Neural cell (in vitro differentiated cells): Measurements from ENCODE around the gene CFDP1. TPM values are rescaled to one million over a fixed set of nuclear protein-coding genes. Genes with fewer than 3 reads are reported as not detected.

Source experiments
- H2AFZ ChIP-seq: fragments of 200-600, 300-800 bp; sonication (generic), shearing (Covaris generic); 2 replicates; pipeline ENCODE4 v1.6.0; 2014; ENCODE audit warnings: low read depth, mild to moderate bottlenecking, antibody characterized with exemption, low read length, moderate library complexity
- H3F3A ChIP-seq: fragments of 200-600 bp; shearing (Covaris generic); 2 replicates; pipeline ENCODE4 v1.6.1; 2016; ENCODE audit warnings: mild to moderate bottlenecking, moderate library complexity, mixed read lengths, antibody characterized with exemption, low read length; ENCODE audit not compliant: insufficient read depth, poor library complexity, severe bottlenecking
- H3K27ac ChIP-seq: fragments of 200-600, 300-800 bp; sonication (generic), shearing (Covaris generic); 2 replicates; pipeline ENCODE4 v1.5.1; 2014; ENCODE audit warnings: mild to moderate bottlenecking, low read length, moderate library complexity
- H3K27me3 ChIP-seq: fragments of 300-800, 200-600 bp; sonication (generic), shearing (Covaris generic); 2 replicates; pipeline ENCODE4 v1.6.0; 2014; ENCODE audit warnings: mild to moderate bottlenecking, low read depth, low read length, moderate library complexity; ENCODE audit not compliant: insufficient read depth
- H3K36me3 ChIP-seq: fragments of 300-800, 200-600 bp; sonication (generic), shearing (Covaris generic); 2 replicates; pipeline ENCODE4 v1.5.1; 2014; ENCODE audit warnings: mild to moderate bottlenecking, antibody characterized with exemption, low read length, moderate library complexity; ENCODE audit not compliant: insufficient read depth
- H3K4me2 ChIP-seq: fragments of 300-800, 200-600 bp; sonication (generic), shearing (Covaris generic); 2 replicates; pipeline ENCODE4 v1.6.0; 2014; ENCODE audit warnings: mild to moderate bottlenecking, low read length
- H3K4me3 ChIP-seq: fragments of 300-800, 200-600 bp; sonication (generic), shearing (Covaris generic); 2 replicates; pipeline ENCODE4 v1.5.1; 2014; ENCODE audit warnings: mild to moderate bottlenecking, low read length, moderate library complexity
- H3K79me2 ChIP-seq: fragments of 200-600 bp; shearing (Covaris generic); replicated peaks from 2 replicates; pipeline ENCODE4 v1.6.0; 2014; ENCODE audit warnings: mild to moderate bottlenecking, low read length, moderate library complexity; ENCODE audit not compliant: insufficient read depth
- H3K9ac ChIP-seq: fragments of 300-800, 200-600 bp; sonication (generic), shearing (Covaris generic); 2 replicates; pipeline ENCODE4 v1.6.1; 2016; ENCODE audit warnings: mild to moderate bottlenecking, low read length, mixed read lengths
- H3K9me2 ChIP-seq: fragments of 200-600 bp; shearing (Covaris generic); 2 replicates; pipeline ENCODE4 v1.6.1; 2016; ENCODE audit warnings: mild to moderate bottlenecking, low read length, mixed read lengths; ENCODE audit not compliant: insufficient read depth
- H3K9me3 ChIP-seq: fragments of 200-600, 300-800 bp; sonication (generic), shearing (Covaris generic); 2 replicates; pipeline ENCODE4 v1.6.1; 2016; ENCODE audit warnings: mild to moderate bottlenecking, mixed run types, low read length, moderate library complexity, mixed read lengths
- H4K20me1 ChIP-seq: fragments of 200-600 bp; shearing (Covaris generic); 2 replicates; pipeline ENCODE4 v1.6.1; 2016; ENCODE audit warnings: mild to moderate bottlenecking, mixed run types; ENCODE audit not compliant: insufficient read depth
- CTCF ChIP-seq: fragments of 450-650 bp; IDR thresholded peaks from 2 replicates; pipeline ENCODE4 v1.5.1; 2014; ENCODE audit warnings: antibody characterized with exemption, mild to moderate bottlenecking, moderate library complexity; ENCODE audit not compliant: poor library complexity, severe bottlenecking
- EP300 ChIP-seq: fragments of 450-650 bp; conservative IDR thresholded peaks from 2 replicates; pipeline ENCODE4 v1.6.1; 2014; ENCODE audit warnings: antibody characterized with exemption, mild to moderate bottlenecking, moderate library complexity; ENCODE audit not compliant: poor library complexity, severe bottlenecking
- EZH2 ChIP-seq: fragments of 200-600, 300-800 bp; shearing (Covaris generic), sonication (generic); IDR thresholded peaks from 2 replicates; pipeline ENCODE4 v1.6.1; 2014; ENCODE audit warnings: antibody characterized with exemption, low read length, borderline replicate concordance, mild to moderate bottlenecking; ENCODE audit not compliant: insufficient read depth, poor library complexity, severe bottlenecking
- MXI1 ChIP-seq: fragments of 450-650 bp; conservative IDR thresholded peaks from 2 replicates; pipeline ENCODE4 v1.6.1; 2014; ENCODE audit warnings: antibody characterized with exemption, mild to moderate bottlenecking; ENCODE audit not compliant: poor library complexity, severe bottlenecking
- POLR2AphosphoS5 ChIP-seq: IDR thresholded peaks from 2 replicates; pipeline ENCODE4 v1.6.1; 2012
- RAD21 ChIP-seq: fragments of 450-650 bp; conservative IDR thresholded peaks from 2 replicates; pipeline ENCODE4 v1.6.1; 2014; ENCODE audit warnings: antibody characterized with exemption, mild to moderate bottlenecking, moderate library complexity
- REST ChIP-seq: IDR thresholded peaks from 2 replicates; pipeline ENCODE4 v1.6.1; 2012; ENCODE audit warnings: borderline replicate concordance
- SMC3 ChIP-seq: fragments of 450-650 bp; conservative IDR thresholded peaks from 2 replicates; pipeline ENCODE4 v1.6.1; 2014; ENCODE audit warnings: antibody characterized with exemption, mild to moderate bottlenecking, moderate library complexity; ENCODE audit not compliant: poor library complexity
- TAF1 ChIP-seq: IDR thresholded peaks from 2 replicates; pipeline ENCODE4 v1.6.1; 2012; ENCODE audit warnings: low read depth
- polyA plus RNA-seq: library from polyadenylated mRNA; depleted of rRNA; stranded (reverse); fragments of >200 nt; gene quantifications from 2 replicates; pipeline ENCODE4 v1.2.3, GENCODE V29; 2014

CFDP1 gene
- polyA plus RNA-seq, 1 donor from 2014 or later = 201 TPM

- H2AFZ ChIP-seq = no peak overlapping the region
- TF ChIP-seq EZH2 = no peak
- TF ChIP-seq REST = no peak
- TF ChIP-seq EP300 = no peak
- no peak for TF ChIP-seq TAF1
- TF ChIP-seq RAD21 = no peak
- TF ChIP-seq SMC3 = no peak
- no peak for TF ChIP-seq CTCF
- no peak for TF ChIP-seq POLR2AphosphoS5
- TF ChIP-seq MXI1 = no peak
- no peak overlapping the region for H3K27ac ChIP-seq
- H3K4me3 ChIP-seq = no peak overlapping the region
- no peak overlapping the region for H3K9ac ChIP-seq
- no peaks in the 10 kb centered on the region for H3F3A ChIP-seq
- H3K9me3 ChIP-seq = no peaks in the 10 kb centered on the region
- H3K79me2 ChIP-seq = peaks cover 14% of the 10 kb centered on the region
- no peak overlapping the region for H3K4me2 ChIP-seq
- no peaks in the 10 kb centered on the region for H3K9me2 ChIP-seq
- H3K36me3 ChIP-seq = no peaks in the 10 kb centered on the region
- no peaks in the 10 kb centered on the region for H3K27me3 ChIP-seq
- no peaks in the 10 kb centered on the region for H4K20me1 ChIP-seq
These were observed 33.5 kb upstream of the CFDP1 start for GRCh38 chr16:75466760-75467159.

GRCh38 chr16:75464122-75464918, 31.0 kb upstream of the CFDP1 start, which contains the start of gene TMEM170A:
TMEM170A (minus strand) TSS chr16:75464689; CDS start chr16:75464600, 89 bp downstream.
- H3K36me3 ChIP-seq = no peaks in the 10 kb centered on the region
- peak within 1 kb of the TSS; percentile 58 for H2AFZ ChIP-seq
- H3K79me2 ChIP-seq = peaks cover 35% of the 10 kb centered on the region
- peak within 1 kb of the TSS; percentile 86 for H3K9ac ChIP-seq
- H3K4me3 ChIP-seq = peak within 1 kb of the TSS; percentile 90
- H3K9me2 ChIP-seq = no peaks in the 10 kb centered on the region
- H3K27me3 ChIP-seq = no peaks in the 10 kb centered on the region
- no peaks in the 10 kb centered on the region for H3F3A ChIP-seq
- H3K9me3 ChIP-seq = no peaks in the 10 kb centered on the region
- H3K27ac ChIP-seq = peak within 1 kb of the TSS; percentile 94
- no peak within 1 kb of the TSS for H3K4me2 ChIP-seq
- peak; percentile 77 for TF ChIP-seq MXI1
- peak; percentile 91 for TF ChIP-seq POLR2AphosphoS5
- peak; percentile 84 for TF ChIP-seq SMC3
- TF ChIP-seq CTCF = peak; percentile 100
- TF ChIP-seq EP300 = peak; percentile 67
- peak; percentile 52 for TF ChIP-seq TAF1
- TF ChIP-seq REST = peak; percentile 26
- peak; percentile 78 for TF ChIP-seq RAD21
- TF ChIP-seq EZH2 = no peak
- H4K20me1 ChIP-seq = no peaks in the 10 kb centered on the region
